Measurements from ENCODE around the gene FHIT. TPM values are rescaled to one million over a fixed set of nuclear protein-coding genes. Genes with fewer than 3 reads are reported as not detected.

Gene FHIT
- total RNA-seq, 2 donors from 2014 or later = 6.8 to 12.3 TPM

- Histone ChIP-seq H3K4me3 (ENCODE audit: low read length) (no peak overlapping the region), H3K36me3 (ENCODE audit: control insufficient read depth, insufficient read depth, low read length) (no peaks in the 10 kb centered on the region), H3K27ac (ENCODE audit: low read depth, low read length) (no peak overlapping the region), H3K9ac (ENCODE audit: extremely low read depth, low read length, poor library complexity, severe bottlenecking) (no peak overlapping the region), H3K4me1 (ENCODE audit: control insufficient read depth, insufficient read depth, low read length) (no peaks in the 10 kb centered on the region), H3K9me3 (ENCODE audit: control insufficient read depth, low read length) (no peaks in the 10 kb centered on the region), H3K27me3 (ENCODE audit: control insufficient read depth, insufficient read depth, low read length, poor library complexity, severe bottlenecking) (no peaks in the 10 kb centered on the region)
- 83 to 93% methylated on average over 3 to 5 of the region's 5 CpGs for whole genome bisulfite sequencing, 2 experiments (ENCODE audit: insufficient coverage in 1 of 2, insufficient read length in 1 of 2)
- Mint-ChIP-seq H3K4me3 (no peak overlapping the region), H3K27me3 (ENCODE audit: insufficient read depth) (peaks cover 2% of the 10 kb centered on the region), H3K9me3 (no peaks in the 10 kb centered on the region), H3K36me3 (ENCODE audit: low read depth) (no peaks in the 10 kb centered on the region), H3K4me1 (no peaks in the 10 kb centered on the region), H3K27ac (no peak overlapping the region)
- TF ChIP-seq CTCF (conservative IDR thresholded peaks at IDR 0.05) = no peak
- no peak for DNase-seq
Measured at GRCh38 chr3:59731943-59732342, 1519.3 kb downstream of the FHIT start.

- no peaks in the 10 kb centered on the region for H3K4me1 Mint-ChIP-seq
- no peaks in the 10 kb centered on the region for H3K36me3 Mint-ChIP-seq (ENCODE audit: low read depth)
- no peak overlapping the region for H3K27ac ChIP-seq (ENCODE audit: low read depth, low read length)
- TF ChIP-seq CTCF (conservative IDR thresholded peaks at IDR 0.05) = no peak
- H3K27me3 ChIP-seq (ENCODE audit: control insufficient read depth, insufficient read depth, low read length, poor library complexity, severe bottlenecking) = no peaks in the 10 kb centered on the region
- 95% methylated on average over 4 of the region's 4 CpGs for WGBS, 2 experiments (ENCODE audit: insufficient coverage in 1 of 2, insufficient read length in 1 of 2)
- no peak overlapping the region for H3K4me3 Mint-ChIP-seq
- H3K4me3 ChIP-seq (ENCODE audit: low read length) = no peak overlapping the region
- DNase-seq = no peak
- no peak overlapping the region for H3K27ac Mint-ChIP-seq
- H3K36me3 ChIP-seq (ENCODE audit: control insufficient read depth, insufficient read depth, low read length) = no peaks in the 10 kb centered on the region
- no peaks in the 10 kb centered on the region for H3K9me3 Mint-ChIP-seq
- no peak overlapping the region for H3K9ac ChIP-seq (ENCODE audit: extremely low read depth, low read length, poor library complexity, severe bottlenecking)
- no peaks in the 10 kb centered on the region for H3K9me3 ChIP-seq (ENCODE audit: control insufficient read depth, low read length)
- peaks cover 2% of the 10 kb centered on the region for H3K27me3 Mint-ChIP-seq (ENCODE audit: insufficient read depth)
- H3K4me1 ChIP-seq (ENCODE audit: control insufficient read depth, insufficient read depth, low read length) = no peaks in the 10 kb centered on the region
Measured at GRCh38 chr3:59730591-59730990, 1520.7 kb downstream of the FHIT start.

- H3K4me1 Mint-ChIP-seq = no peaks in the 10 kb centered on the region
- TF ChIP-seq CTCF (conservative IDR thresholded peaks at IDR 0.05) = no peak
- H3K36me3 Mint-ChIP-seq (ENCODE audit: low read depth) = no peaks in the 10 kb centered on the region
Measured at GRCh38 chr3:59728587-59728908, 1522.7 kb downstream of the FHIT start.

More at GRCh38 chr3:59728587-59728908, 1522.7 kb downstream of the FHIT start:
- no peak overlapping the region for H3K4me3 ChIP-seq (ENCODE audit: low read length)
- no peak overlapping the region for H3K27ac Mint-ChIP-seq
- H3K4me1 ChIP-seq (ENCODE audit: control insufficient read depth, insufficient read depth, low read length) = no peaks in the 10 kb centered on the region
- no peaks in the 10 kb centered on the region for H3K36me3 ChIP-seq (ENCODE audit: control insufficient read depth, insufficient read depth, low read length)
- peaks cover 2% of the 10 kb centered on the region for H3K27me3 Mint-ChIP-seq (ENCODE audit: insufficient read depth)
- H3K9me3 Mint-ChIP-seq = no peaks in the 10 kb centered on the region
- no peak overlapping the region for H3K27ac ChIP-seq (ENCODE audit: low read depth, low read length)
- no peak overlapping the region for H3K4me3 Mint-ChIP-seq
- no peaks in the 10 kb centered on the region for H3K9me3 ChIP-seq (ENCODE audit: control insufficient read depth, low read length)
- H3K27me3 ChIP-seq (ENCODE audit: control insufficient read depth, insufficient read depth, low read length, poor library complexity, severe bottlenecking) = no peaks in the 10 kb centered on the region
- no peak overlapping the region for H3K9ac ChIP-seq (ENCODE audit: extremely low read depth, low read length, poor library complexity, severe bottlenecking)
- DNase-seq = no peak
